Liver (tissue), 9 donors: ENCODE measurements around the gene BTBD9. TPM values are rescaled to one million over a fixed set of nuclear protein-coding genes. Genes with fewer than 3 reads are reported as not detected.

Experiments used
- DNase-seq: peaks from one replicate; pipeline ENCODE4 v3.0.0-alpha.2; 2017; ENCODE audit warnings: low spot score
- H3K27ac ChIP-seq, 2 donors: one replicate each; pipeline ENCODE4 v1.7.0; 2013; ENCODE audit warnings: inconsistent platforms in 2 of 2, low read length in 2 of 2, control low read depth in 1 of 2, low read depth in 1 of 2, mild to moderate bottlenecking in 1 of 2
- H3K27me3 ChIP-seq, 4 donors: one replicate each; pipeline versions ENCODE4 v1.6.1 to v1.7.0; 2013; ENCODE audit warnings: low read length in 3 of 4, inconsistent platforms in 1 of 4, mild to moderate bottlenecking in 1 of 4, moderate library complexity in 1 of 4; ENCODE audit not compliant: control insufficient read depth in 4 of 4, insufficient read depth in 4 of 4
- H3K36me3 ChIP-seq, 4 donors: one replicate each; pipeline versions ENCODE4 v1.6.1 to v1.7.0; 2013; ENCODE audit warnings: low read length in 3 of 4, mild to moderate bottlenecking in 3 of 4, low read depth in 1 of 4, moderate library complexity in 1 of 4; ENCODE audit not compliant: control insufficient read depth in 4 of 4, insufficient read depth in 3 of 4
- H3K4me1 ChIP-seq, 4 donors: one replicate each; pipeline versions ENCODE4 v1.6.1 to v1.7.0; 2013; ENCODE audit warnings: low read length in 3 of 4, mild to moderate bottlenecking in 3 of 4, moderate library complexity in 1 of 4; ENCODE audit not compliant: control insufficient read depth in 4 of 4, insufficient read depth in 4 of 4
- H3K4me3 ChIP-seq, 3 donors: one replicate each; pipeline versions ENCODE4 v1.6.1 to v1.7.0; 2013; ENCODE audit warnings: low read length in 3 of 3, control low read depth in 1 of 3, low read depth in 1 of 3, mild to moderate bottlenecking in 1 of 3
- H3K9ac ChIP-seq, 2 donors: one replicate each; pipeline ENCODE4 v1.7.0; 2013; ENCODE audit warnings: low read length in 2 of 2, mild to moderate bottlenecking in 2 of 2, moderate library complexity in 2 of 2, control low read depth in 1 of 2, low read depth in 1 of 2
- H3K9me3 ChIP-seq, 4 donors: one replicate each; pipeline versions ENCODE4 v1.6.1 to v1.7.0; 2013; ENCODE audit warnings: low read length in 3 of 4; ENCODE audit not compliant: control insufficient read depth in 4 of 4
- EGR1 ChIP-seq, 2 donors: IDR thresholded peaks; 2 replicates each; pipeline ENCODE4 v1.6.1; 2016 to 2018; ENCODE audit warnings: antibody characterized with exemption in 2 of 2, low read depth in 2 of 2
- FOXA1 ChIP-seq: IDR thresholded peaks from 2 replicates; pipeline ENCODE4 v1.6.1; 2016; ENCODE audit warnings: antibody characterized with exemption
- FOXA2 ChIP-seq: IDR thresholded peaks from 2 replicates; pipeline ENCODE4 v1.6.1; 2016; ENCODE audit warnings: antibody characterized with exemption
- GABPA ChIP-seq, 2 donors: IDR thresholded peaks in 1 of 2; conservative IDR thresholded peaks in 1 of 2; 2 replicates each; pipeline ENCODE4 v1.6.1; 2016; ENCODE audit warnings: antibody characterized with exemption in 2 of 2, mild to moderate bottlenecking in 1 of 2, moderate library complexity in 1 of 2
- HNF4A ChIP-seq, 2 donors: conservative IDR thresholded peaks; 2 replicates each; pipeline ENCODE4 v1.6.1; 2016; ENCODE audit warnings: antibody characterized with exemption in 2 of 2, mild to moderate bottlenecking in 2 of 2
- HNF4G ChIP-seq: IDR thresholded peaks from 2 replicates; pipeline ENCODE4 v1.6.1; 2016; ENCODE audit warnings: antibody characterized with exemption
- JUND ChIP-seq, 2 donors: IDR thresholded peaks; 2 replicates each; pipeline ENCODE4 v1.6.1; 2016; ENCODE audit warnings: antibody characterized with exemption in 2 of 2
- NR2F2 ChIP-seq: IDR thresholded peaks from 2 replicates; pipeline ENCODE4 v1.6.1; 2016; ENCODE audit warnings: antibody characterized with exemption
- RAD21 ChIP-seq, 2 donors: IDR thresholded peaks; 2 replicates each; pipeline ENCODE4 v1.6.1; 2016; ENCODE audit warnings: antibody characterized with exemption in 2 of 2, mild to moderate bottlenecking in 2 of 2
- RXRA ChIP-seq, 2 donors: IDR thresholded peaks; 2 replicates each; pipeline ENCODE4 v1.6.1; 2017 to 2018; ENCODE audit warnings: antibody characterized with exemption in 2 of 2, mild to moderate bottlenecking in 1 of 2
- SP1 ChIP-seq: IDR thresholded peaks from 2 replicates; pipeline ENCODE4 v1.6.1; 2018; ENCODE audit warnings: antibody characterized with exemption, mild to moderate bottlenecking
- TAF1 ChIP-seq: conservative IDR thresholded peaks from 2 replicates; pipeline ENCODE4 v1.6.1; 2016; ENCODE audit warnings: antibody characterized with exemption, mild to moderate bottlenecking
- YY1 ChIP-seq: IDR thresholded peaks from 2 replicates; pipeline ENCODE4 v1.6.1; 2016; ENCODE audit warnings: antibody characterized with exemption, mild to moderate bottlenecking
- WGBS: extraction: QIAGEN DNeasy Blood & Tissue Kit; methylation state at CpG from one replicate; pipeline ENCODE4 v1.1.7; 2013; 5-methylcytosine and 5-hydroxymethylcytosine counted together
- polyA plus RNA-seq, 2 donors: library from polyadenylated mRNA; stranded (reverse) in 1 of 2; unstranded in 1 of 2; fragments of 200-250 nt in 1 of 2; fragments of >200 nt in 1 of 2; fragmentation: Nextera tagmentation in 1 of 2; extraction: Ambion mirVana in 1 of 2; gene quantifications; one replicate each; pipeline versions ENCODE4 v1.2.1 to v1.2.3, GENCODE V29; 2013 to 2015
- total RNA-seq, 2 donors: library from RNA; depleted of rRNA; stranded (reverse); fragments of >200 nt; gene quantifications; one replicate each; pipeline ENCODE4 v1.2.3, GENCODE V29; 2014
- TF ChIP-seq, protein P1 (sequence below): IDR thresholded peaks from 2 replicates; pipeline ENCODE4 v1.6.1; 2016; ENCODE audit warnings: antibody characterized with exemption
- TF ChIP-seq, protein P2 (sequence below): fragments of 150-350 bp; IDR thresholded peaks from 2 replicates; pipeline ENCODE4 v1.5.1; 2017; ENCODE audit warnings: improper control_type of control experiment, low read depth, low read length; ENCODE audit not compliant: missing input control
- TF ChIP-seq, protein P3 (sequence below): IDR thresholded peaks from 2 replicates; pipeline ENCODE4 v1.6.1; 2016; ENCODE audit warnings: antibody characterized with exemption
- TF ChIP-seq, protein P4 (sequence below): IDR thresholded peaks from 2 replicates; pipeline ENCODE4 v1.6.1; 2016; ENCODE audit warnings: antibody characterized with exemption, mild to moderate bottlenecking
- donor health status: healthy.
- donor health status: healthy.
- donor health status: healthy.
- donor health status: healthy.
- donor health status: healthy.

Gene BTBD9
- total and polyA plus RNA-seq, 4 donors = 2.0 to 12.4 (median 5.7) TPM

DNA sequence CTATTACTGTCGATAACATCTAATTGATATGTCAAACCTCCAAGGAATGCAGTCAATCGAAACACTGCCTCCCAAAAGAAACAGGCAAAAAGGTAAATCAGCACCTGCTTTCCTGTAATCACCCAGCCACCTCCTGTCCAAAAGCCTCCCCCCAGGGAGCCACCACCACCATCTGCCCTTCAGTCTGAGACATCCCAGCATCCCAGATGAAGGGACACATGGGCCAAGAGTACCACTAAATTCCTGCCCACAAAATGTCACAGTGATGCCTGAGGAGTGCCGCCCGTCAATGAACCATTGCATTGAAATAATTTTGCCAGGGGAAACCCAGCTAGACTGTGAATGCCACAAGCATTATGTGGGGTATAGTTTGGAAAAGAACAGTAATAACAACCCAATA is 418.5 kb downstream of the BTBD9 start (continued):
- TF ChIP-seq, protein P1, sequence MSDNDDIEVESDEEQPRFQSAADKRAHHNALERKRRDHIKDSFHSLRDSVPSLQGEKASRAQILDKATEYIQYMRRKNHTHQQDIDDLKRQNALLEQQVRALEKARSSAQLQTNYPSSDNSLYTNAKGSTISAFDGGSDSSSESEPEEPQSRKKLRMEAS = no peak

DNA sequence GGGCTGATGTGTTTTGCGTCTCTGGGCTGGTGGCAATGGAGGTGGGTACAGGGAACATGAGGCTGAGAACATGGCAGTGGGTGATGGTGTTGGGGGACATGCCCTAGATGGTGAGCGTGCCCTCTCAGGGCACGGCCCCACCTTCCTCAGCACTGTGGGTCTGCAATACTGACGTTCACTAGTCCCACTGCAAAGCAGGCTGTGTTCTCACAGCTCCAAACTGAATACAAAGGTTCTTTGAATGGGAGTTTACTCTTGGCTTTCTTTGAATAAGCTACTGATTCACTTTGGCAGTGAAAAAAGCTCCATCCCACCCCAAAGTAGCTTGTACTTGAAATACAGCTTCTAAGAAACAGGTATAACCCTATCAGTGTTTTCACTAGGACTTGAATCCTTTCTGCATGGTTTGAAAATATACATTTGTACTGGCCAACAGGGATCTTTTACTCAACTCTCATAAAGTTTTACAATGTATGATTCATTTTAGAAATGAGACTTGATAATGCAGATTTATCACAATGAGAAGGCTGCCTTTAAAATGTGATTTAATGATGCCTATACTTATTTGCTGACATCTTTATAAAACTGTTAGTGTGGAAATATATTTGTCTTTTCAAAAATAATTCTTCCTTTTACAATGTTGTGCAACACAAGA is 419.5 kb downstream of the BTBD9 start:
- H3K9me3 ChIP-seq = no peaks in the 10 kb centered on the region
- H3K27ac ChIP-seq = no peak overlapping the region
- no peaks in the 10 kb centered on the region for H3K36me3 ChIP-seq
- H3K4me3 ChIP-seq = no peak overlapping the region
- WGBS = 98% methylated on average over 4 of the region's 4 CpGs
- DNase-seq = no peak
- no peaks in the 10 kb centered on the region for H3K4me1 ChIP-seq
- TF ChIP-seq YY1 (no peak), FOXA1 (no peak), SP1 (no peak), JUND (IDR thresholded peaks at IDR 0.05) (no peak), GABPA (IDR thresholded peaks at IDR 0.05 in 1 of 2, conservative IDR thresholded peaks at IDR 0.05 in 1 of 2) (no peak), HNF4G (no peak), HNF4A (conservative IDR thresholded peaks at IDR 0.05) (no peak), RAD21 (IDR thresholded peaks at IDR 0.05) (no peak), NR2F2 (no peak), RXRA (IDR thresholded peaks at IDR 0.05) (no peak), EGR1 (IDR thresholded peaks at IDR 0.05; ENCODE audit: low read depth in 2 of 2) (no peak), FOXA2 (no peak), TAF1 (no peak)
- TF ChIP-seq, protein P2, sequence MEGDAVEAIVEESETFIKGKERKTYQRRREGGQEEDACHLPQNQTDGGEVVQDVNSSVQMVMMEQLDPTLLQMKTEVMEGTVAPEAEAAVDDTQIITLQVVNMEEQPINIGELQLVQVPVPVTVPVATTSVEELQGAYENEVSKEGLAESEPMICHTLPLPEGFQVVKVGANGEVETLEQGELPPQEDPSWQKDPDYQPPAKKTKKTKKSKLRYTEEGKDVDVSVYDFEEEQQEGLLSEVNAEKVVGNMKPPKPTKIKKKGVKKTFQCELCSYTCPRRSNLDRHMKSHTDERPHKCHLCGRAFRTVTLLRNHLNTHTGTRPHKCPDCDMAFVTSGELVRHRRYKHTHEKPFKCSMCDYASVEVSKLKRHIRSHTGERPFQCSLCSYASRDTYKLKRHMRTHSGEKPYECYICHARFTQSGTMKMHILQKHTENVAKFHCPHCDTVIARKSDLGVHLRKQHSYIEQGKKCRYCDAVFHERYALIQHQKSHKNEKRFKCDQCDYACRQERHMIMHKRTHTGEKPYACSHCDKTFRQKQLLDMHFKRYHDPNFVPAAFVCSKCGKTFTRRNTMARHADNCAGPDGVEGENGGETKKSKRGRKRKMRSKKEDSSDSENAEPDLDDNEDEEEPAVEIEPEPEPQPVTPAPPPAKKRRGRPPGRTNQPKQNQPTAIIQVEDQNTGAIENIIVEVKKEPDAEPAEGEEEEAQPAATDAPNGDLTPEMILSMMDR = no peak
- TF ChIP-seq, protein P3, sequence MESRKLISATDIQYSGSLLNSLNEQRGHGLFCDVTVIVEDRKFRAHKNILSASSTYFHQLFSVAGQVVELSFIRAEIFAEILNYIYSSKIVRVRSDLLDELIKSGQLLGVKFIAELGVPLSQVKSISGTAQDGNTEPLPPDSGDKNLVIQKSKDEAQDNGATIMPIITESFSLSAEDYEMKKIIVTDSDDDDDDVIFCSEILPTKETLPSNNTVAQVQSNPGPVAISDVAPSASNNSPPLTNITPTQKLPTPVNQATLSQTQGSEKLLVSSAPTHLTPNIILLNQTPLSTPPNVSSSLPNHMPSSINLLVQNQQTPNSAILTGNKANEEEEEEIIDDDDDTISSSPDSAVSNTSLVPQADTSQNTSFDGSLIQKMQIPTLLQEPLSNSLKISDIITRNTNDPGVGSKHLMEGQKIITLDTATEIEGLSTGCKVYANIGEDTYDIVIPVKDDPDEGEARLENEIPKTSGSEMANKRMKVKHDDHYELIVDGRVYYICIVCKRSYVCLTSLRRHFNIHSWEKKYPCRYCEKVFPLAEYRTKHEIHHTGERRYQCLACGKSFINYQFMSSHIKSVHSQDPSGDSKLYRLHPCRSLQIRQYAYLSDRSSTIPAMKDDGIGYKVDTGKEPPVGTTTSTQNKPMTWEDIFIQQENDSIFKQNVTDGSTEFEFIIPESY = no peak
- TF ChIP-seq, protein P1 = no peak
- TF ChIP-seq, protein P4, sequence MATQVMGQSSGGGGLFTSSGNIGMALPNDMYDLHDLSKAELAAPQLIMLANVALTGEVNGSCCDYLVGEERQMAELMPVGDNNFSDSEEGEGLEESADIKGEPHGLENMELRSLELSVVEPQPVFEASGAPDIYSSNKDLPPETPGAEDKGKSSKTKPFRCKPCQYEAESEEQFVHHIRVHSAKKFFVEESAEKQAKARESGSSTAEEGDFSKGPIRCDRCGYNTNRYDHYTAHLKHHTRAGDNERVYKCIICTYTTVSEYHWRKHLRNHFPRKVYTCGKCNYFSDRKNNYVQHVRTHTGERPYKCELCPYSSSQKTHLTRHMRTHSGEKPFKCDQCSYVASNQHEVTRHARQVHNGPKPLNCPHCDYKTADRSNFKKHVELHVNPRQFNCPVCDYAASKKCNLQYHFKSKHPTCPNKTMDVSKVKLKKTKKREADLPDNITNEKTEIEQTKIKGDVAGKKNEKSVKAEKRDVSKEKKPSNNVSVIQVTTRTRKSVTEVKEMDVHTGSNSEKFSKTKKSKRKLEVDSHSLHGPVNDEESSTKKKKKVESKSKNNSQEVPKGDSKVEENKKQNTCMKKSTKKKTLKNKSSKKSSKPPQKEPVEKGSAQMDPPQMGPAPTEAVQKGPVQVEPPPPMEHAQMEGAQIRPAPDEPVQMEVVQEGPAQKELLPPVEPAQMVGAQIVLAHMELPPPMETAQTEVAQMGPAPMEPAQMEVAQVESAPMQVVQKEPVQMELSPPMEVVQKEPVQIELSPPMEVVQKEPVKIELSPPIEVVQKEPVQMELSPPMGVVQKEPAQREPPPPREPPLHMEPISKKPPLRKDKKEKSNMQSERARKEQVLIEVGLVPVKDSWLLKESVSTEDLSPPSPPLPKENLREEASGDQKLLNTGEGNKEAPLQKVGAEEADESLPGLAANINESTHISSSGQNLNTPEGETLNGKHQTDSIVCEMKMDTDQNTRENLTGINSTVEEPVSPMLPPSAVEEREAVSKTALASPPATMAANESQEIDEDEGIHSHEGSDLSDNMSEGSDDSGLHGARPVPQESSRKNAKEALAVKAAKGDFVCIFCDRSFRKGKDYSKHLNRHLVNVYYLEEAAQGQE = no peak
- no peak overlapping the region for H3K9ac ChIP-seq
- no peaks in the 10 kb centered on the region for H3K27me3 ChIP-seq
